GM10266 (cell line): ENCODE data around the gene ATF5.

Experiments
- DNase-seq: peaks from one replicate; pipeline ENCODE4 v3.0.0; 2012; ENCODE audit errors: extremely low spot score
- CTCF ChIP-seq: IDR thresholded peaks from 2 replicates; pipeline ENCODE4 v1.5.1; 2012; ENCODE audit warnings: mild to moderate bottlenecking, low read depth; ENCODE audit not compliant: control insufficient read depth, insufficient read depth; ENCODE audit errors: missing control alignments

ATF5 gene

GRCh38 chr19:49895566-49896297 is 33.3 kb upstream of the ATF5 start:
- DNase-seq: no peak
- TF ChIP-seq CTCF: no peak

GRCh38 chr19:49896863-49897621 is 32.0 kb upstream of the ATF5 start, which contains the start of gene IL4I1:
IL4I1 (minus strand) TSS chr19:49896887; CDS start chr19:49896160, 727 bp downstream.
- DNase-seq: peak; percentile 78
- TF ChIP-seq CTCF: no peak

- DNase-seq: no peak
- TF ChIP-seq CTCF: no peak
Observed at GRCh38 chr19:49904136-49904535, 24.9 kb upstream of the ATF5 start.

- no peak for TF ChIP-seq CTCF
- no peak for DNase-seq
Observed at GRCh38 chr19:49906879-49907564, 22.0 kb upstream of the ATF5 start.

- no peak for DNase-seq
- TF ChIP-seq CTCF: no peak
Observed at GRCh38 chr19:49907745-49908446, 21.1 kb upstream of the ATF5 start.

GRCh38 chr19:49908480-49909420 is 20.3 kb upstream of the ATF5 start:
- TF ChIP-seq CTCF: no peak
- DNase-seq: no peak
